RPMI7951 (cell line): ENCODE results near the gene ACTL9. TPM values are rescaled to one million over a fixed set of nuclear protein-coding genes. Genes with fewer than 3 reads are reported as not detected.

Experiments
- DNase-seq: peaks from one replicate; pipeline ENCODE4 v3.0.0-alpha.2; 2012; ENCODE audit warnings: low read depth
- total RNA-seq: library from RNA; depleted of rRNA; stranded (reverse); fragments of >200 nt; shearing (Covaris generic); gene quantifications from 2 replicates; pipeline ENCODE4 v1.2.3, GENCODE V29; 2014

ACTL9 gene
- total RNA-seq, 1 experiment from 2014 or later: not detected

GRCh38 chr19:8686549-8686948, 12.0 kb downstream of the ACTL9 start:
- DNase-seq: no peak

- no peak for DNase-seq
Observed at GRCh38 chr19:8684001-8684902, 14.3 kb downstream of the ACTL9 start.

- no peak for DNase-seq
Observed at GRCh38 chr19:8682931-8683330, 15.7 kb downstream of the ACTL9 start.

- DNase-seq: no peak
Observed at GRCh38 chr19:8682472-8682871, 16.1 kb downstream of the ACTL9 start.

GRCh38 chr19:8681345-8682029, 17.1 kb downstream of the ACTL9 start:
- no peak for DNase-seq

- no peak for DNase-seq
Observed at GRCh38 chr19:8680676-8681344, 17.8 kb downstream of the ACTL9 start.

GRCh38 chr19:8678244-8678807, 20.3 kb downstream of the ACTL9 start:
- no peak for DNase-seq

GRCh38 chr19:8675066-8675465, 23.5 kb downstream of the ACTL9 start:
- DNase-seq: no peak

GRCh38 chr19:8673276-8673891, 25.2 kb downstream of the ACTL9 start:
- DNase-seq: no peak

- DNase-seq: no peak
Observed at GRCh38 chr19:8666814-8667405, 31.7 kb downstream of the ACTL9 start.

- no peak for DNase-seq
Observed at GRCh38 chr19:8665468-8666213, 33.0 kb downstream of the ACTL9 start.

- DNase-seq: no peak
Observed at GRCh38 chr19:8664671-8665057, 33.9 kb downstream of the ACTL9 start.

- no peak for DNase-seq
Observed at GRCh38 chr19:8663920-8664670, 34.5 kb downstream of the ACTL9 start.

- DNase-seq: no peak
Observed at GRCh38 chr19:8662263-8662662, 36.3 kb downstream of the ACTL9 start.

GRCh38 chr19:8659905-8660304, 38.7 kb downstream of the ACTL9 start:
- no peak for DNase-seq

- no peak for DNase-seq
Observed at GRCh38 chr19:8657869-8658268, 40.7 kb downstream of the ACTL9 start.

- no peak for DNase-seq
Observed at GRCh38 chr19:8655340-8655709, 43.3 kb downstream of the ACTL9 start.

GRCh38 chr19:8654591-8655339, 43.8 kb downstream of the ACTL9 start:
- DNase-seq: peak; percentile 33

GRCh38 chr19:8648240-8648639, 50.4 kb downstream of the ACTL9 start:
- no peak for DNase-seq
